Ecto neural progenitor cell (in vitro differentiated cells): ENCODE measurements around the gene ADIRF.
"Not testable (repeated sequence)": the region's sequence is repeated elsewhere in the genome, so short reads cannot be mapped to it uniquely, and the experiment has no call there.

Experiments
- DNase-seq: peaks from one replicate; pipeline ENCODE4 v3.0.0-alpha.2; 2018; ENCODE audit warnings: low spot score

ADIRF gene

GRCh38 chr10:86946213-86947155 is 21.8 kb upstream of the ADIRF start:
- DNase-seq = no peak

DNA sequence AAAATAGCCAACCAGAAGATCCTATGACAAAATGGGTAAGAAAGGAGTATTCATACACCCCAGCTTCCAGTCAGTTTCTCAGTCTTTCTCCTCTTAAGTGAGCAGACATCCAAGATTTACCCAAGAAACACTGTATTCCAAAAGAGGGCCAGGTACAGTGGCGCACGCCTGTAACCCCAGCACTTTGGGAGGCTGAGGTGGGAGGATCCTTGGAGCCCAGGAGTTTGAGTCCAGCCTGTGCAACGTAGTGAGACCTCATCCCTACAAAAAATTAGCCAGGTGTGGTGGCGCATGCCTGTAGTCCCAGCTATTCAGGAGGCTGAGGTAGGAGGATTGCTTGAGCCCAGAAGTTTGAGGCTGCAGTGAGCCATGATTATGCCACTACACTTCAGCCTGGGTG is 20.5 kb upstream of the ADIRF start:
- DNase-seq = not testable (repeated sequence)

- DNase-seq = no peak
Measured at GRCh38 chr10:86950349-86950748, 17.9 kb upstream of the ADIRF start.

DNA sequence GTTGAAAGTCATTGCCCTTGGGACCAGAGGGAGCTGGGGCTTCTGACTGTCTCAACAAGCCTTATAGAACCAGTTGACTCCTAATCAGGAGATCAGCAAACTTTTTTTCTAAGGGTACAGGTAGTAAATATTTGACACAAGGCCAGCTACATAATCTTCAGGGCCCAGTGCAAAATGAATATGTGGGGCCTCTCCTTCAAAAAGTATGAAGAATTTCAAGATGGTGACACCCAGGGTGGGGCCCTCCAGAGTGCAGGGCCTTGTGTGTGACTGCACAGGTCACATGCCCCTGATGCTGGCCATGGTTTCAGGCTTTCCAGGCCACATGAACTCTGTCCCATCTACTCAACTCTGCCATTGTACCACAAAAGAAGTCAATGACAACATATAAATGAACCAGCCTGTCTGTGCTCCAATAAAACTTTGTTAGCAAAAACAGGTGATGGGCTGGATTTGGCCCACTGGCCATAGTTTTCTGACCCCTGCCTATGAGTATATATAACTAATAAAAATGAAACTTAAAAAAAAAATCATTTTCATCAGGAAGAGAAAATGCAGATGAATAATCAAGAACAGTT is 17.0 kb upstream of the ADIRF start:
- DNase-seq = no peak

GRCh38 chr10:86952106-86952505 is 16.2 kb upstream of the ADIRF start:
- no peak for DNase-seq

DNA sequence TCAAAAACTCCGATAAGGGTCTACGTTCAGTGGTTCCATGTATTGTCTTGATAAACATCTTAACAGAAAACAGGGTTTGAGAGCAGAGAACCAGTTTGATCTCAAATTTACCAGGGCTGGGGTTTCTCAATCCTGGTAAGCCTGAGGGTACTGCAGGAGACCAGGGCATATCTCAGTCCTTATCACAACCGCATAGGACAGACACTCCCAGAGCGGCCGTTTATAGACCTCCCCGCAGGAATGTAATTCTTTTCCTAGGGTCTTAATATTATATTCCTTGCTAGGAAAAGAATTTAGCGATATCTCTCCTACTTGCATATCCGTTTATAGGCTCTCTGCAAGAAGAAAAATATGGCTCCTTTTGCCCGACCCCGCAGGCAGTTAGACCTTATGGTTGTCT is 15.6 kb upstream of the ADIRF start:
- not testable (repeated sequence) for DNase-seq

GRCh38 chr10:86953747-86954680 is 14.3 kb upstream of the ADIRF start:
- peak; percentile 79 for DNase-seq

DNA sequence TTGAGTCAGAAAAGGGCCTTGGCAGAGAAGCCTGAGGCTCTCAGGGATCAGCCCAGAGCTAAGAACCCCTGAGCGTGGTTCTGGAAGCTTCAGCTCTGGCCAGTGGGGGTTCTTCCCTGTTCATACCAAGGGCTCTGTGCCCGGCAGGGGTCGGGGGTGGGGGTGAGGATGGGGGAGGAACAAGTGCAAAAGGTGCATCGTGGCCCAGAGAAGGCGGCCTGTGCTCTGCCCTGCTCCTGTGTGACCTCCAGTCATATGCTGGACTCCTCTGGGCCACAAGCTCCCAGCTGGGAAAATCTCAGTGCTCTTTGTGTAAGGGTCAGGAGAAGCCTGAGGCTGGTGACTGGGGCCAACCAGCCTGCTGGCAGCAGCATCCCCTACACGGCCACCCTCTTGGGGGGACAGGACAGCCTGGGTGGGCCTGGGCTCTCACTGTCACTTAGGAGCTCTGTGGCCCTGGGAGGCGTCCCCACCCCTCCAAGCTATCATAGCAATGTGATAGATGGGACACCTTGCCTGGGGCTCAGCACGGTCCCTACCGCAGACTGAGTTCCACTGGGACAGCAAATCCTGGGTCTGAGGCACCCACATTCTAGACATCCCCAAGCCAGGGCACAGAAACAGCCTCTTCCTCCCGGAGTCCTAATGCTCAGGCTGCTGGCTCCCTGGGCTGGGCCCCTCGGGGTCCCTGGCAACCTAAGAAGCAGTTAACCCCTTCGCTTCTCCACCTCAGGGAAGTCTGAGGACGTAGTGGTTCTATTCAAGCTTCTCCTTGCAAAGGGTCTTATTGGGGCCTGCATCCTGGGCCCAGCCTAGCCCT is 13.4 kb upstream of the ADIRF start:
- peak; percentile 47 for DNase-seq

DNA sequence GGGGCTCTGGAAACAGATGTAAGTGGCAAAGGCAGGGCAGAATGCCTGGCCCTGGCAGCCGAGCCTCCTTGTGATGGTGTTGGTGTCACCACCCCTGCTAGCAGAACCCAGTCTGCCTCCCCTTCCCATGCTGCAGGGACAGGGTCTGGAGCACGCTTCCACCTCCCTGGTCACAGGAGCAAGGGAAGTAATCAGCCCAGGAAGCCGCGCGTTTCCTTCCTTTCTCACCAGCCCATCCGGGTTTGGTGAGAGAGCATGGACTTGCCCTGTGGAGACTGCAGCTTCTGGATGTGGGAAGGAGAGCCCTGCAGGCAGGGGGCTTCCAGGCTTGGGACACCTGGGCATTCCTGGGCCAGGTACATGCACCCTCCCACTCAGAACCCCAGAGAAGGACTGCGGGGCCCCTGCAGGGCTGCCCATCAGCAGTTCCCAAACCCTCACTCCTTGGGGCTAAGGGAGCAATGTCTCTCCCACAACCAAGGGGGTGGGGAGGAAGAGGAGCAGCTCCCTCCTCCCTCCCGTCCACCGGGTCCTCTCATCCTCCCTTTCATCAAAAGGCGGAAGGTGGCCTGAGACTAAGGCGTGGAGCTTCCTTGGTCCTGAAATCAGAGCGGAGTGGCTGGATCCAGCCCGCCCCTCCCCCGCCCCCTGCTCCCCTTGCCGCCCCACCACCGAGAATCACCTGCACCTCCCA is 12.6 kb upstream of the ADIRF start:
- peak; percentile 46 for DNase-seq

DNA sequence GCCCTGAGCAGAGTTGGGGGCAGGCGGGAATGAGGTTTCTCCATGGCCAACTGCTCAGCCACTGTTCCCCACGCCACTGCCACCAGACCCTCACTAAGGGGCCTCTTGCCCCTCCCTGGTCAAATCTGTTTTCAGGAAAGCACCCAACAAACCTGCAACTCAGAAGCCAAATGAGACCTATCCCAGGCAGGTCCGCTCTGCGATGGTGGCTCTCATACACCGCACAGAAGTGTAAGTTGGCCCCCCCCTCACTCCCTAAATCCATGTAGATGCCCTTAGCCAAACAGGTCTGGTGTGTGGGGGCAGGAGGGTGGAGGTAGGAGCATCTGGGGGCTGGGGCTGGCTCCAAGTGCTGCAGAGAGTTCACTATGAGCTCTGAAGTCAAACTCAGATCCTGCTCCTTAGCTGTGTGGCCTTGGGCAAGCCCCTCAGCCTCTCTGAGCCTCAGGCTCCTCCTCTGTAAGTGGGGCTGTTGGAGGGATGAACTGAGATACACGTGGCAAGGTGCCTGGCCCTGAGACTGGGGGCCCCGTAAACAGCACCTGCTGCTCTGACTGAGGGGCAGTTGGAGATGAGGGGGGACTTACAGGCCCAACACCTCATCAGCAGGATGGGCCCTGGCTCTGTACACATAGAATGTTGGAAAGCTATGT is 12.0 kb upstream of the ADIRF start:
- DNase-seq = no peak

DNA sequence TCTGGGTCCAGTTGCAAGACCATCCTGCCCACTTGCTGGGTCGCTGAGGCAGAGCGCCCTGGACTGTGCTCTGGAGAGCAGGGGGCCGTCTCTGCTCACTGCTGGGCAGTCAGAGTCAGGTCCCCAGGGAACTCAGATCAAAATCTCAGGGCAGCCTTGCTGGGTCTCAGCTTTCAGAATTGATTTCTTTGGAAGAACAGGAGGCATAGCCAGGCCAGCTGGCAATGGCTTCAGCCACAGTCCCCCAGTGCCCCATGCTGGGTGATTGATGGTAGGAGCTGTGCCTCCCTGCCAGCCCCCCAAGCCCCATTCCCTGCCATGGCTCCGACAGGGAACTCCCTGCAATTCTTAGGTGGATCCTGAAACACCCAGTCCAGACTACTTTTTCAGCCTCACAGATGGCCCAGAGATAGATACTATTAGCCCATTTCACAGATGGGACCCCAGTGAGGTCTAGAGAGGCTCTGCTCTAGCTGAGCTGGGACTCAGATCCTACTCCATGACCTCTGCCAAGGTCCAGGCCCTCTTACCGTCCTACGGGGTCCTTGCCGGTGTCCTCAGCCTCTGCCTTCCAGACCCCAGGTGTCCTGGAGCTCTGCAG is 11.3 kb upstream of the ADIRF start:
- DNase-seq = no peak

DNA sequence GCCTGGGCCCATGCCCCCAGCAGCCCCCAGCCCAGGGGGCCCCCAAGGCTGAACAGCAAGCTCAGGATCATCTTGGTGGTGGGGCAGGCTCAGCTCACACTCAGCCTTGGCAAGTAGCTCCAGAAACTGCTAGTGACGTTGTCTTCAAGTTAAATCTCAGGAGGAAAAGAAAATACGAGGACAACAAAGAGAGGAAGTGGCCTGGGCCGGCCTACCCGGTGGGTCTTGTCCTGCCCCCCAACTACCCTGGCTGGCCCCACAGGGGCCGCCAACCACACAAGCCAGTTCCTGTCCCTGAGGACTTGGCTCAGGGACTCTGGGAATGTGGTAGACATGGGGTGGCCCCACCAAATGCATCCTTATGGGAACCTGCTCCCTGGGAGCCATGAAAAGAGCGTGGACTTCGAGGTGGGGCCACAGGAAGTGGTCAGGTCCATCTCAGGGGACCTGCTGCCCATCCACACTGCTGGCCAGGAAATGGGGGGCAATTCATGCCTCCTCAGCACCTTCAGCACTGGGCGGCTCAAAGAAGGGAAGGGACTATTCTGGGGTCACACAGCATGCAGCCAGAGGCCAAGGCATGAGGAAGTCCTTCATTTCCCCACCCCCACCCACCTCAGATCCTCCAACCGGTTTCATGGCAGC is 10.7 kb upstream of the ADIRF start, which contains the start of gene MMRN2:
TSS of gene MMRN2 (minus strand) at position 145 of the 645 bp plus-strand sequence. CDS start at position 71, 74 bp downstream.
- no peak for DNase-seq

GRCh38 chr10:86958116-86958900 is 10.0 kb upstream of the ADIRF start, which contains the start of gene SNCG:
Gene SNCG (plus strand): TSS chr10:86958599. CDS start chr10:86958698, 99 bp downstream.
- DNase-seq = peak; percentile 54

- peak; percentile 57 for DNase-seq
Measured at GRCh38 chr10:86958901-86959736, 9.2 kb upstream of the ADIRF start.

GRCh38 chr10:86959737-86960002 is 8.6 kb upstream of the ADIRF start:
- peak; percentile 46 for DNase-seq

- DNase-seq = peak; percentile 71
Measured at GRCh38 chr10:86960003-86960862, 8.0 kb upstream of the ADIRF start.
